A673 (cell line): ENCODE data around the gene SPATA31D3. TPM values are rescaled to one million over a fixed set of nuclear protein-coding genes. Genes with fewer than 3 reads are reported as not detected.

Source experiments
- BruUV-seq: library from RNA; stranded (reverse); fragments of 400-500 nt; replicated peaks from 2 replicates; lab custom pipeline; 2021; lab: Mats Ljungman, UMichigan
- CTCF ChIA-PET: fragments of 300-600 bp; sonication (Branson Sonifier 250); formaldehyde crosslinking; loops from one replicate; lab custom pipeline; 2022; ENCODE audit warnings: antibody characterized with exemption; lab: Charles Lee
- POLR2A ChIA-PET: fragments of 300-600 bp; sonication (Branson Sonifier 250); formaldehyde crosslinking; loops from one replicate; lab custom pipeline; 2022; ENCODE audit warnings: antibody characterized with exemption; ENCODE audit not compliant: low non-redundant PET; lab: Charles Lee
- DNase-seq: peaks from one replicate; pipeline ENCODE4 v3.0.0-alpha.2; 2015; ENCODE audit warnings: low spot score
- H3K27ac ChIP-seq: fragments of 200-600 bp; sonication (generic); 2 replicates; pipeline ENCODE4 v1.5.1; 2016; ENCODE audit warnings: mixed run types, low read depth, mild to moderate bottlenecking, mixed read lengths, antibody characterized with exemption, low read length; ENCODE audit not compliant: poor library complexity, severe bottlenecking
- H3K27me3 ChIP-seq: fragments of 200-600 bp; sonication (generic); replicated peaks from 2 replicates; pipeline ENCODE4 v1.6.1; 2017; ENCODE audit warnings: mixed run types, low read depth, mild to moderate bottlenecking, mixed read lengths, antibody characterized with exemption, low read length; ENCODE audit not compliant: insufficient read depth, poor library complexity
- H3K36me3 ChIP-seq: fragments of 200-600 bp; sonication (generic); 2 replicates; pipeline ENCODE4 v1.6.1; 2016; ENCODE audit warnings: mixed run types, mild to moderate bottlenecking, mixed read lengths, antibody characterized with exemption, low read length; ENCODE audit not compliant: insufficient read depth, poor library complexity, severe bottlenecking
- H3K4me1 ChIP-seq: fragments of 200-600 bp; sonication (generic); 2 replicates; pipeline ENCODE4 v1.6.1; 2017; ENCODE audit warnings: mixed run types, mild to moderate bottlenecking, mixed read lengths, antibody characterized with exemption, low read length; ENCODE audit not compliant: insufficient read depth, poor library complexity, severe bottlenecking
- H3K4me3 ChIP-seq: fragments of 200-600 bp; sonication (generic); 2 replicates; pipeline ENCODE4 v1.5.1; 2016; ENCODE audit warnings: low read depth, mixed run types, mild to moderate bottlenecking, mixed read lengths, low read length; ENCODE audit not compliant: poor library complexity, severe bottlenecking
- H3K9me3 ChIP-seq: fragments of 200-600 bp; sonication (generic); 2 replicates; pipeline ENCODE4 v1.6.1; 2016; ENCODE audit warnings: mixed run types, low read depth, mild to moderate bottlenecking, mixed read lengths, antibody characterized with exemption, low read length; ENCODE audit not compliant: poor library complexity, severe bottlenecking
- EZH2 ChIP-seq: fragments of 200-600 bp; sonication (generic); IDR thresholded peaks from 2 replicates; pipeline ENCODE4 v1.6.1; 2017; ENCODE audit warnings: borderline replicate concordance, low read depth, mild to moderate bottlenecking, mixed read lengths, antibody characterized with exemption, low read length; ENCODE audit not compliant: poor library complexity, severe bottlenecking
- intact Hi-C: fragments of 100-400 bp; cut with micrococcal nuclease; formaldehyde crosslinking; loops from one replicate; pipeline ENCODE4 v1.10.0; 2022; ENCODE audit not compliant: unreplicated experiment
- total RNA-seq: library from RNA; stranded (reverse); gene quantifications from 2 replicates; pipeline ENCODE4 v1.2.3, GENCODE V29; 2021
- TF ChIP-seq, protein P1 (sequence below): fragments of 300-800, 200-600 bp; sonication (generic); conservative IDR thresholded peaks from 2 replicates; pipeline ENCODE4 v1.5.1; 2017; ENCODE audit warnings: low read depth, mild to moderate bottlenecking, antibody characterized with exemption, low read length, moderate library complexity, mixed read lengths

SPATA31D3 gene
- total RNA-seq, 1 experiment from 2014 or later, result not detected

DNA sequence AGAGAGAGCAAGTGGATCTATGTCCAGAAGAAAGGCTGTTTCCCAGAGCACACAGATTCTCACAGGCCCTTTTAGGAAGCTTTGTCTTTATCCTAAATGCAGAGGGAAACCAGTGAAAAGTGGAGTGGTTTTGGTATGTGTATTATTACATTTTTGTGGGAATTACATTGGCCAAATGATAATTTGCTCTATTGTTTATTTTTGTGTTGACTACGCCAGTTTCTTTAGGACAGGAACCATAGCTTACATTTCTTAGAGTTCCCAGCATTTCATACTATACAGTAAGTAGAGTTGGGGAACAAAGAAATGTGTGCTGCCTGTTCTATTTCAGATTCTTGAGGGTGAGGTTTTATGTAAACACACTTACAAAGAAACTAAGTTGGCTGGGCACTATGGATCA is 44.4 kb upstream of the SPATA31D3 start:
- no peak for DNase-seq
- Histone ChIP-seq H3K27me3 (no peaks in the 10 kb centered on the region), H3K4me1 (no peaks in the 10 kb centered on the region), H3K9me3 (no peaks in the 10 kb centered on the region), H3K4me3 (no peak overlapping the region), H3K36me3 (no peaks in the 10 kb centered on the region), H3K27ac (no peak overlapping the region)
- intact Hi-C loops, result no loop called here
- POLR2A ChIA-PET, result no interaction called here
- CTCF ChIA-PET, result no interaction called here
- no peak for TF ChIP-seq EZH2
- TF ChIP-seq, protein P1, sequence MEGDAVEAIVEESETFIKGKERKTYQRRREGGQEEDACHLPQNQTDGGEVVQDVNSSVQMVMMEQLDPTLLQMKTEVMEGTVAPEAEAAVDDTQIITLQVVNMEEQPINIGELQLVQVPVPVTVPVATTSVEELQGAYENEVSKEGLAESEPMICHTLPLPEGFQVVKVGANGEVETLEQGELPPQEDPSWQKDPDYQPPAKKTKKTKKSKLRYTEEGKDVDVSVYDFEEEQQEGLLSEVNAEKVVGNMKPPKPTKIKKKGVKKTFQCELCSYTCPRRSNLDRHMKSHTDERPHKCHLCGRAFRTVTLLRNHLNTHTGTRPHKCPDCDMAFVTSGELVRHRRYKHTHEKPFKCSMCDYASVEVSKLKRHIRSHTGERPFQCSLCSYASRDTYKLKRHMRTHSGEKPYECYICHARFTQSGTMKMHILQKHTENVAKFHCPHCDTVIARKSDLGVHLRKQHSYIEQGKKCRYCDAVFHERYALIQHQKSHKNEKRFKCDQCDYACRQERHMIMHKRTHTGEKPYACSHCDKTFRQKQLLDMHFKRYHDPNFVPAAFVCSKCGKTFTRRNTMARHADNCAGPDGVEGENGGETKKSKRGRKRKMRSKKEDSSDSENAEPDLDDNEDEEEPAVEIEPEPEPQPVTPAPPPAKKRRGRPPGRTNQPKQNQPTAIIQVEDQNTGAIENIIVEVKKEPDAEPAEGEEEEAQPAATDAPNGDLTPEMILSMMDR, result no peak
- BruUV-seq, result no TSS peak

DNA sequence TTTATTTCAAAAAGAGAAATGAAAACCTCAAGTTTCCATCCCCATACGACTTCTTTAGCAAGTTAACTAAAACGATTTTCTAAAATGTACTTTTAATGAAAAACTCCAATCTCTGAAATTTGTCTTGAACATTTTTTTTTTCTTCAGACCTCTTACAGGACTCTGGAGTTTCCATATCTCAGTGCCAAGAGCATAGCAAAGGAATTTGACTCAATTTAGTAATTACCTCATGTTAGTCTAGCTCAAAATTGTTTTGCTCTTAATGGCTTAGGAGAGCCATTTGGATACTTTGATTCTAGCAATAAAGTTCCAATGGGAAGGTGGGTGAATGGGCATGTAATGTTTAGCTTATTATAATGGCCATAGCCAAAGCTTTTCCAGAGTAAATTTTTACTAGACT is 41.1 kb upstream of the SPATA31D3 start:
- no peak overlapping the region for H3K4me3 ChIP-seq
- DNase-seq, result no peak
- no peaks in the 10 kb centered on the region for H3K27me3 ChIP-seq
- TF ChIP-seq EZH2, result no peak
- TF ChIP-seq, protein P1, result no peak
- no peaks in the 10 kb centered on the region for H3K9me3 ChIP-seq
- ChIA-PET CTCF (no interaction called here), POLR2A (no interaction called here)
- H3K27ac ChIP-seq, result no peak overlapping the region
- no peaks in the 10 kb centered on the region for H3K4me1 ChIP-seq
- BruUV-seq, result no TSS peak
- intact Hi-C loops, result no loop called here
- H3K36me3 ChIP-seq, result no peaks in the 10 kb centered on the region

DNA sequence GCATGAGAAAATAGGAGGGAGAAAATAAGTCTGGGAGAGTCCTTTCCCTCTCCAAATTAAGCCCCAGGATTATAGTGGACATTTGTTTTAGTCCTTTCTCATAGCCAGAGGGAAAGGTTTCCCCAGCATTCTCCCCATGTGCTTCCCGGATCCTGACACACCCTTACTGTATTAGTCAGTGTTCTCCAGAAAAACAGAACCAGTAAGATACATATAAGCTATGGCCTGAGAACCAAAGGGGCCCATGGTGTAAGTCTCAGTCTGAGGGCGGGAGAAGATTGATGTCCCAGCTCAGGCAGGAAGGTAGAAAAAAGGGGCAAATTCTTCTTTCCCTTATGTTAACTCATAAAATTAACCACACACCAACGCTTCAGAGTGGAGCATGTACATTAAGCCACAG is 40.7 kb upstream of the SPATA31D3 start:
- ChIA-PET CTCF (no interaction called here), POLR2A (no interaction called here)
- Histone ChIP-seq H3K4me1 (no peaks in the 10 kb centered on the region), H3K36me3 (no peaks in the 10 kb centered on the region), H3K4me3 (no peak overlapping the region), H3K9me3 (no peaks in the 10 kb centered on the region), H3K27me3 (no peaks in the 10 kb centered on the region), H3K27ac (no peak overlapping the region)
- no peak for DNase-seq
- intact Hi-C loops, result no loop called here
- TF ChIP-seq, protein P1, result no peak
- no peak for TF ChIP-seq EZH2
- no TSS peak for BruUV-seq
